MM.1S (cell line): ENCODE data around the gene RPTOR.

Experiments used
- EZH2 ChIP-seq: fragments of 300-600 bp; sonication (generic); optimal IDR thresholded peaks from 2 replicates; pipeline ENCODE3; 2017; ENCODE audit warnings: low read depth, mild to moderate bottlenecking, antibody characterized with exemption, low read length, mixed read lengths
- EZH2phosphoT487 ChIP-seq: fragments of 300-600 bp; sonication (generic); IDR thresholded peaks from 2 replicates; pipeline ENCODE4 v1.6.1; 2018; ENCODE audit warnings: antibody characterized with exemption, low read length
- TF ChIP-seq, protein P1 (sequence below): fragments of 300-600 bp; sonication (generic); IDR thresholded peaks from 2 replicates; pipeline ENCODE4 v1.5.1; 2016; ENCODE audit warnings: antibody characterized with exemption, low read length, mixed read lengths

DNA sequence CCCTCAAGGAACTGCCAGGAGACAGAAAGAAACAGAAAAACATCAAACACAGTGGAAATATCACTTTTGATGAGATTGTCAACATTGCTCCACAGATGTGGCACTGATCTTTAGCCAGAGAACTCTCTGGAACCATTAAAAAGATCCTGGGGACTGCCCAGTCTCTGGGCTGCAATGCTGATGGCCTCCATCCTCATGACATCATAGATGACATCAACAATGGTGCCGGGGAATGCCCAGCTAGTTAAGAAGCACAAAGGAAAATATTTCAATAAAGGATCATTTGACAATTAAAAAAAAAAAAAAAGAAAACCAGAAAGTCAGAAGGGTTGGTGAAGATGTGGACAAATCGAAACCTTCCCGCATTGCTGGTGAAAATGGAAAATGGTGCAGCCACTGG lies 432.1 kb downstream of the RPTOR start:
- TF ChIP-seq, protein P1, sequence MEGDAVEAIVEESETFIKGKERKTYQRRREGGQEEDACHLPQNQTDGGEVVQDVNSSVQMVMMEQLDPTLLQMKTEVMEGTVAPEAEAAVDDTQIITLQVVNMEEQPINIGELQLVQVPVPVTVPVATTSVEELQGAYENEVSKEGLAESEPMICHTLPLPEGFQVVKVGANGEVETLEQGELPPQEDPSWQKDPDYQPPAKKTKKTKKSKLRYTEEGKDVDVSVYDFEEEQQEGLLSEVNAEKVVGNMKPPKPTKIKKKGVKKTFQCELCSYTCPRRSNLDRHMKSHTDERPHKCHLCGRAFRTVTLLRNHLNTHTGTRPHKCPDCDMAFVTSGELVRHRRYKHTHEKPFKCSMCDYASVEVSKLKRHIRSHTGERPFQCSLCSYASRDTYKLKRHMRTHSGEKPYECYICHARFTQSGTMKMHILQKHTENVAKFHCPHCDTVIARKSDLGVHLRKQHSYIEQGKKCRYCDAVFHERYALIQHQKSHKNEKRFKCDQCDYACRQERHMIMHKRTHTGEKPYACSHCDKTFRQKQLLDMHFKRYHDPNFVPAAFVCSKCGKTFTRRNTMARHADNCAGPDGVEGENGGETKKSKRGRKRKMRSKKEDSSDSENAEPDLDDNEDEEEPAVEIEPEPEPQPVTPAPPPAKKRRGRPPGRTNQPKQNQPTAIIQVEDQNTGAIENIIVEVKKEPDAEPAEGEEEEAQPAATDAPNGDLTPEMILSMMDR: no peak
- TF ChIP-seq EZH2: no peak
- TF ChIP-seq EZH2phosphoT487: no peak
